Ovary (tissue), 3 donors: ENCODE measurements around the gene KBTBD13.

Source experiments
- EP300 ChIP-seq: sonication (generic); formaldehyde crosslinking; IDR thresholded peaks from one replicate; pipeline ENCODE4 v1.6.1; 2017; ENCODE audit warnings: antibody characterized with exemption
- POLR2A ChIP-seq: fragments of 450-650 bp; IDR thresholded peaks from one replicate; pipeline ENCODE4 v1.6.1; 2017; ENCODE audit warnings: antibody characterized with exemption, mild to moderate bottlenecking, moderate library complexity
- TF ChIP-seq, protein P1 (sequence below), 3 donors: fragments of 450-650 bp in 2 of 3; fragments of 200-600 bp in 1 of 3; IDR thresholded peaks; one replicate each; pipeline versions ENCODE4 v1.5.1 to v1.8.0; 2016 to 2022; ENCODE audit warnings: antibody characterized with exemption in 3 of 3, mild to moderate bottlenecking in 1 of 3
- donor health status: DM: no; HTN: no; CAD: no.

DNA sequence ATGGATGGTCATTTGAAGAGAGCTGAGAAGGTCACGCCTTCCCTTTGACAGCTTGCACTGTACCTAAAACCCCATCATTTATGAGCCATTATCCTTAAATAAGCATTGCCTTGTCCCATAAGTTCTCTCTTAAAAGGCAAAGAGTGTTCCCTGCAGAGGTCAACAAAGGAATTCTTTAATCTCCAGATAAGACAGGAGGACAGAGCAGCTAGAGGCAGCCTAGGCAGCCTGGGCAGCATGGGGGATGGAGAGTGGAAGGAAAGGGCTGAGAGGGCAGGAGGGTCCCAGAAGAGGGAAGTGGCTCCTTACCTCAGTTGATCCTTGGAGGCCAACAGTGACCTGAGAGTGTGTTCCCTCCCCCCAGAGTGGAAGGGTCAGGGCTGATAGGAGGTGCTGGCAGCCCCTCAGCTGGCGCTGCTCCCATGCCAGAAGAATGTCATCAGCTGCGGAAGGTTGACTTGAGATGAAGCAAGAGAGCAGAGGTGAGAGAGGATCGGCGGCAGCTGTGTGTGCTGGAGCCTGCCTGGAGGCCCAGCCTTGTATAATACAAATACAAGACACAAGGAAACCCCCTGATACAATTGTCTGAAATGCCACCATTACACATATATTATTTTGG lies 12.8 kb downstream of the KBTBD13 start:
- TF ChIP-seq, protein P1, sequence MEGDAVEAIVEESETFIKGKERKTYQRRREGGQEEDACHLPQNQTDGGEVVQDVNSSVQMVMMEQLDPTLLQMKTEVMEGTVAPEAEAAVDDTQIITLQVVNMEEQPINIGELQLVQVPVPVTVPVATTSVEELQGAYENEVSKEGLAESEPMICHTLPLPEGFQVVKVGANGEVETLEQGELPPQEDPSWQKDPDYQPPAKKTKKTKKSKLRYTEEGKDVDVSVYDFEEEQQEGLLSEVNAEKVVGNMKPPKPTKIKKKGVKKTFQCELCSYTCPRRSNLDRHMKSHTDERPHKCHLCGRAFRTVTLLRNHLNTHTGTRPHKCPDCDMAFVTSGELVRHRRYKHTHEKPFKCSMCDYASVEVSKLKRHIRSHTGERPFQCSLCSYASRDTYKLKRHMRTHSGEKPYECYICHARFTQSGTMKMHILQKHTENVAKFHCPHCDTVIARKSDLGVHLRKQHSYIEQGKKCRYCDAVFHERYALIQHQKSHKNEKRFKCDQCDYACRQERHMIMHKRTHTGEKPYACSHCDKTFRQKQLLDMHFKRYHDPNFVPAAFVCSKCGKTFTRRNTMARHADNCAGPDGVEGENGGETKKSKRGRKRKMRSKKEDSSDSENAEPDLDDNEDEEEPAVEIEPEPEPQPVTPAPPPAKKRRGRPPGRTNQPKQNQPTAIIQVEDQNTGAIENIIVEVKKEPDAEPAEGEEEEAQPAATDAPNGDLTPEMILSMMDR (IDR thresholded peaks at IDR 0.05), result no peak
- TF ChIP-seq POLR2A, result no peak
- no peak for TF ChIP-seq EP300
